Activated B cell treated with CpG ODN at 0.5 μM for 24 hours (primary cell): ENCODE measurements around the gene FGD1. TPM values are rescaled to one million over a fixed set of nuclear protein-coding genes. Genes with fewer than 3 reads are reported as not detected.

Experiments used
- ATAC-seq: fragments of 200-7000 bp; cut with Tn5 transposase; one replicate; pipeline ENCODE4 v1.10.0; 2021; ENCODE audit warnings: low read depth, mild to moderate bottlenecking, moderate library complexity
- CTCF ChIA-PET: fragments of 350-600 bp; sonication (Branson Sonifier 250); formaldehyde crosslinking; loops from one replicate; lab custom pipeline; 2021; ENCODE audit warnings: antibody characterized with exemption; lab: Charles Lee
- POLR2A ChIA-PET: fragments of 350-600 bp; sonication (Branson Sonifier 250); formaldehyde crosslinking; loops from one replicate; lab custom pipeline; 2021; ENCODE audit warnings: antibody characterized with exemption; lab: Charles Lee
- DNase-seq: peaks from one replicate; pipeline ENCODE4 v3.0.0; 2022
- H3K27ac Mint-ChIP-seq: one replicate; pipeline ENCODE4 v1.8.0; 2020; ENCODE audit warnings: mixed read lengths
- H3K27me3 Mint-ChIP-seq: one replicate; pipeline ENCODE4 v1.8.0; 2021; ENCODE audit warnings: mixed read lengths
- H3K36me3 Mint-ChIP-seq: one replicate; pipeline ENCODE4 v1.8.0; 2021; ENCODE audit warnings: low read depth, mixed read lengths
- H3K4me1 Mint-ChIP-seq: one replicate; pipeline ENCODE4 v1.8.0; 2021; ENCODE audit warnings: mixed read lengths
- H3K4me3 Mint-ChIP-seq: one replicate; pipeline ENCODE4 v1.8.0; 2020; ENCODE audit warnings: mild to moderate bottlenecking, mixed read lengths
- H3K9me3 Mint-ChIP-seq: one replicate; pipeline ENCODE4 v1.8.0; 2020; ENCODE audit warnings: mixed read lengths
- intact Hi-C: fragments of 100-400 bp; cut with micrococcal nuclease; formaldehyde crosslinking; loops from one replicate; pipeline ENCODE4 v1.15.1; 2024
- total RNA-seq: library from RNA; stranded (reverse); gene quantifications from 2 replicates; pipeline ENCODE4 v1.2.3, GENCODE V29; 2022
- TF ChIP-seq, protein P1 (sequence below): fragments of 200-600 bp; IDR thresholded peaks from one replicate; pipeline ENCODE4 v1.8.0; 2022; ENCODE audit warnings: antibody characterized with exemption, mild to moderate bottlenecking

Gene FGD1
- total RNA-seq, 1 donor from 2014 or later, result not detected

DNA sequence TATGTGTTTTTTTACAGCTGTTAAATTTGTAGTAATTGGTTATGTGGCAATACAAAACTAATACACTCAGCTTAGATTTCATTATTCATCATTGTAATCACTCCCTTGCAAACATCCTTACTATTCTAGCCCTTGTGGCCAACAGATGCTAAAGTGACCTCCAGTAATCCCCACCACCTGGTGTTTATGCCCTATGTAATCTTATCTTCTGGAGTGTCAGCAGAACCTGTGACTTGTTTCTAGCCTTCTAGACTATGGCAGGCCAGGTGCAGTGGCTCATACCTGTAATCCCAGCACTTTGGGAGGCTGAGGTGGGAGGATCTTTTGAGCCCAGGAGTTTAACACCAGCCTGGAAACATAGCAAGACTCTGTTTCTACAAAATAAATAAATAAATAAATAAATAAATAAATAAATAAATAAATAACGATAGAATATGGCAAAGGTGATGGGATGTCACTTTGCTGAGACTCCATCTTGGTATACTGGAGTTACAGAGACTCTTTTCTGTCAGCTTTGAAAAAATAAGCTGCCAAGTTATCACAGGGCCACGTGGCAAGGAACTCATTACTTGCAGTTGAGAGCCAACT, 68.1 kb downstream of the FGD1 start:
- no peak for DNase-seq
- TF ChIP-seq, protein P1, sequence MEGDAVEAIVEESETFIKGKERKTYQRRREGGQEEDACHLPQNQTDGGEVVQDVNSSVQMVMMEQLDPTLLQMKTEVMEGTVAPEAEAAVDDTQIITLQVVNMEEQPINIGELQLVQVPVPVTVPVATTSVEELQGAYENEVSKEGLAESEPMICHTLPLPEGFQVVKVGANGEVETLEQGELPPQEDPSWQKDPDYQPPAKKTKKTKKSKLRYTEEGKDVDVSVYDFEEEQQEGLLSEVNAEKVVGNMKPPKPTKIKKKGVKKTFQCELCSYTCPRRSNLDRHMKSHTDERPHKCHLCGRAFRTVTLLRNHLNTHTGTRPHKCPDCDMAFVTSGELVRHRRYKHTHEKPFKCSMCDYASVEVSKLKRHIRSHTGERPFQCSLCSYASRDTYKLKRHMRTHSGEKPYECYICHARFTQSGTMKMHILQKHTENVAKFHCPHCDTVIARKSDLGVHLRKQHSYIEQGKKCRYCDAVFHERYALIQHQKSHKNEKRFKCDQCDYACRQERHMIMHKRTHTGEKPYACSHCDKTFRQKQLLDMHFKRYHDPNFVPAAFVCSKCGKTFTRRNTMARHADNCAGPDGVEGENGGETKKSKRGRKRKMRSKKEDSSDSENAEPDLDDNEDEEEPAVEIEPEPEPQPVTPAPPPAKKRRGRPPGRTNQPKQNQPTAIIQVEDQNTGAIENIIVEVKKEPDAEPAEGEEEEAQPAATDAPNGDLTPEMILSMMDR, result no peak
- CTCF ChIA-PET, result no interaction called here
- Mint-ChIP-seq H3K27ac (no peak overlapping the region), H3K9me3 (no peaks in the 10 kb centered on the region), H3K36me3 (no peaks in the 10 kb centered on the region), H3K4me1 (no peaks in the 10 kb centered on the region), H3K27me3 (no peaks in the 10 kb centered on the region), H3K4me3 (no peak overlapping the region)
- POLR2A ChIA-PET, result no interaction called here
- intact Hi-C loops, result no loop called here
- no peak for ATAC-seq

DNA sequence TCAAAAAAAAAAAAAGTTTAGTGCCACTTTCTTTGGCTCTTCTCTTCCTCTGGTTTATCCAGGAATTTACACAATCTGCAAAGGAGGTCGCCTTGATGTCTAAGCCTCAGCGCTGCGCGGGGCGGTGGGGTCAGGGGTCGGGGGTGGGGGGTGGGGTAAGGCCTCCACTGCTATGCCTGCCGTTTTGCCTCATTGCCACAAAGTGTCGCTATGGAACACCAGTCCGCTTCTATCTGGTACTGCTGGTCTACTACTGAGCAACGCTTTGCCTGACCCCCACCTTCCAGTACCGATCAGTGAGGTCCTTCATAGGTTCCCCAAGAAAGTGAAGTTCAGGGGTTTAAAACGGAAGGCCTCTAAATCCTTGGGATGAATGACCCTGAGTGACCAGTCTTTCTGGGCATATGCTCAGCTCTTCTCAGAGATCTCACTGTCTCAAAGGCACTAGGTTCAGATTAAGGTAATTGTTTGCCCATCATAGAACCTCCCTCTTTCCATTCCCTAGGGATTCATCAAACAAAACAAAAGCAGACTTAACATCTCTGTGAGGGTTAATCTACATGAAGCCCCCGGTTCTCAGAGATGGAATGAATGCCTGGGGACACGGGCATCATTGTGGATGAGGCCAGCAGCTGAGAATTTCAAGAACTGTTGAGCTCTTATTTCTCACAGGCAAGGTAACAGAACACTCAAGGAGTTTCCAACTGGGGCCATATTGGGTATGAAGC, 72.7 kb downstream of the FGD1 start:
- Mint-ChIP-seq H3K36me3 (no peaks in the 10 kb centered on the region), H3K4me3 (no peak overlapping the region), H3K27ac (no peak overlapping the region), H3K9me3 (no peaks in the 10 kb centered on the region), H3K4me1 (no peaks in the 10 kb centered on the region), H3K27me3 (no peaks in the 10 kb centered on the region)
- ATAC-seq (no peak), DNase-seq (no peak)
- intact Hi-C loops, result no loop called here
- CTCF ChIA-PET, result no interaction called here
- TF ChIP-seq, protein P1, result no peak
- POLR2A ChIA-PET, result interaction anchor here (0.6 kb wide), 1 partner anchor 15 kb away, joined by 3 read pairs; no protein-coding TSS in a partner anchor

DNA sequence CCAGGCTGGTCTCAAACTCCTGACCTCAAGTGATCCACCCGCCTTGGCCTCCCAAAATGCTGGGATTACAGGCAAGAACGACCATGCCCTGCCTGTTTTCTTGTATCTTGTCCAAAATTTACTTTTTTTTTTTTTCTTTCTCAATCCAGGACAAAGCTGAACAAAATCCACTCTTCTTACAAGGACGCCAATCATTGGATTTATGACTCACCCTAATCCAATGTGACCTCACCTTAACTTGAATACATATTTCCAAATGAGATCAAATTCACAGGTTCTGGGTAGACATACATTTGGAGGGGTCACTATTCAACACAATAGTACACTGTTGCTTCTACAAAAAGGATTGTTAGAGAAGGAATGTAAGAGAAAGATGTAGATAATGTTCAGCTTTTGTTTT, 73.9 kb downstream of the FGD1 start:
- ATAC-seq, result no peak
- H3K4me3 Mint-ChIP-seq, result no peak overlapping the region
- ChIA-PET POLR2A (no interaction called here), CTCF (no interaction called here)
- H3K27me3 Mint-ChIP-seq, result peaks cover under 1% of the 10 kb centered on the region
- H3K4me1 Mint-ChIP-seq, result no peaks in the 10 kb centered on the region
- DNase-seq, result no peak
- no peaks in the 10 kb centered on the region for H3K9me3 Mint-ChIP-seq
- intact Hi-C loops, result no loop called here
- no peaks in the 10 kb centered on the region for H3K36me3 Mint-ChIP-seq
- TF ChIP-seq, protein P1, result no peak
- H3K27ac Mint-ChIP-seq, result no peak overlapping the region

DNA sequence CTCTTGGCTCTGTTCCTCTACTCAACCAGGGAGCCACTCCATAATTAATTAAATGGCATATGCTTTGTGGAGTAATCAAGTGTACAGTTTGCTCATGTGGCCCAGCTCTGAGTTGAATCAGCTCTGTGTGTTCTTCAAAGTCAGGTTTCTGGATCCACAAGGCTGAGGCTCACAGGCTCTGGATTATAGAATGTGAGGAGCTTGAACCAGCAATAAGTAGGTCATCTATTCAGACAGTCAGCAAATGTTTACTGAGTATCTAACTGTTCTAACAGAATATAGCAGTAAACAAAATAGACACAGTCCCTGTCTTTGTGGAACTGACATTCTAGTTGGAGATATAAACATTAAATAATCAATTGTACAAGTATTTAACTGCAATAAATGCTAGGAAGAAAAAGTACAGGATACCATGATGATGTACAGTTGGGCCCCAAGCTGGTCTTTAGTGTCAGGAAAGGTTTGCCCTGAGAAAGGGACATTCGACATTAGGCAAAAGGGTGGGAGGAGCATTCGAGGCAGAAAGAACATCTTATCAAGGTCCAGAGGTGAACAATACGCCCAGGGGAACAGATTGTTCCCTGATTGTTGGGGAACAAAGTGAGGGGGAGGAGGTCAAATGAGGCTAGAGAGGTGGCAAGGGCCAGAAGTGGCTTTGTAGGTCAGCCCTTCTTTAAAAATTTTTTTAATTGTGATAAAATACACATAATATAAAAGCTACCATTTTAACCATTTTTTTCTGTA, 76.3 kb downstream of the FGD1 start:
- intact Hi-C loops, result no loop called here
- TF ChIP-seq, protein P1, result no peak
- Mint-ChIP-seq H3K4me3 (no peak overlapping the region), H3K27me3 (peaks cover 9% of the 10 kb centered on the region), H3K9me3 (no peaks in the 10 kb centered on the region), H3K27ac (no peak overlapping the region), H3K36me3 (no peaks in the 10 kb centered on the region), H3K4me1 (no peaks in the 10 kb centered on the region)
- POLR2A ChIA-PET, result no interaction called here
- CTCF ChIA-PET, result no interaction called here
- no peak for ATAC-seq
- no peak for DNase-seq

DNA sequence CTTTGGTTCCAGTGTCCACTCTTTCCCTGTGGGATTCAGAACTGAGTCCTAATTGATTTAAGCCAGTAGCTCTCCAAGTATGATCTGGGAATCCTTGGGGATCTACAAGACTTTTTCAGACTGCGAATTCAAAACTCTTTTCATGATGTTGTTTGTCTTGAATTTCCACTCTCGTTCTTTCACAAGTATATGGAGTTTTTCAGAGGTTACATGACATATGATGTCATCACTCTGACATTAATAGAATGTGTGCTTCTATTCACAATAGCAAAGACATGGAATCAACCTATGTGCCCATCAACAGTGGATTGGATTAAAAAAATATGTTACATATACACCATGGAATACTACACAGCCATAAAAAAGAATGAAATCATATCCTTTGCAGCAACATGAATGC, 79.1 kb downstream of the FGD1 start:
- ChIA-PET CTCF (no interaction called here), POLR2A (no interaction called here)
- H3K36me3 Mint-ChIP-seq, result no peaks in the 10 kb centered on the region
- peaks cover 12% of the 10 kb centered on the region for H3K27me3 Mint-ChIP-seq
- H3K4me1 Mint-ChIP-seq, result no peaks in the 10 kb centered on the region
- no peak overlapping the region for H3K4me3 Mint-ChIP-seq
- TF ChIP-seq, protein P1, result no peak
- H3K27ac Mint-ChIP-seq, result no peak overlapping the region
- H3K9me3 Mint-ChIP-seq, result no peaks in the 10 kb centered on the region
- no peak for DNase-seq
- ATAC-seq, result no peak
- intact Hi-C loops, result no loop called here
